Measurements from ENCODE around the gene COMMD9. TPM values are rescaled to one million over a fixed set of nuclear protein-coding genes. Genes with fewer than 3 reads are reported as not detected.

COMMD9 gene
- total RNA-seq, 1 donor from 2014 or later: 53.5 TPM

- Mint-ChIP-seq H3K4me3 (no peak overlapping the region), H3K36me3 (peaks cover 20% of the 10 kb centered on the region), H3K27me3 (ENCODE audit: low read depth) (no peaks in the 10 kb centered on the region), H3K9me3 (peaks cover 7% of the 10 kb centered on the region), H3K4me1 (peaks cover 51% of the 10 kb centered on the region), H3K27ac (peak overlapping the region; percentile 81)
- no peak for TF ChIP-seq CTCF (IDR thresholded peaks at IDR 0.05; ENCODE audit: unreplicated experiment)
- no peak for DNase-seq (ENCODE audit: low spot score in 2 of 2, unreplicated experiment in 2 of 2)
Observed at GRCh38 chr11:36229091-36229705, 60.0 kb downstream of the COMMD9 start.

GRCh38 chr11:36228689-36229088 lies 60.5 kb downstream of the COMMD9 start:
- TF ChIP-seq CTCF (IDR thresholded peaks at IDR 0.05; ENCODE audit: unreplicated experiment): no peak
- Mint-ChIP-seq H3K4me3 (no peak overlapping the region), H3K4me1 (peaks cover 52% of the 10 kb centered on the region), H3K27ac (no peak overlapping the region), H3K36me3 (peaks cover 20% of the 10 kb centered on the region), H3K9me3 (peaks cover 7% of the 10 kb centered on the region), H3K27me3 (ENCODE audit: low read depth) (no peaks in the 10 kb centered on the region)
- no peak for DNase-seq (ENCODE audit: low spot score in 2 of 2, unreplicated experiment in 2 of 2)

- Mint-ChIP-seq H3K4me3 (no peak overlapping the region), H3K27me3 (ENCODE audit: low read depth) (no peaks in the 10 kb centered on the region), H3K27ac (no peak overlapping the region), H3K36me3 (peaks cover 20% of the 10 kb centered on the region), H3K4me1 (peaks cover 54% of the 10 kb centered on the region), H3K9me3 (peaks cover 7% of the 10 kb centered on the region)
- no peak for TF ChIP-seq CTCF (IDR thresholded peaks at IDR 0.05; ENCODE audit: unreplicated experiment)
- no peak for DNase-seq (ENCODE audit: low spot score in 2 of 2, unreplicated experiment in 2 of 2)
Observed at GRCh38 chr11:36227044-36227443, 62.2 kb downstream of the COMMD9 start.

GRCh38 chr11:36224209-36224882 lies 64.9 kb downstream of the COMMD9 start:
- Mint-ChIP-seq H3K27me3 (ENCODE audit: low read depth) (no peaks in the 10 kb centered on the region), H3K9me3 (peaks cover 20% of the 10 kb centered on the region), H3K36me3 (peaks cover 30% of the 10 kb centered on the region), H3K27ac (no peak overlapping the region), H3K4me1 (peaks cover 27% of the 10 kb centered on the region), H3K4me3 (no peak overlapping the region)
- DNase-seq (ENCODE audit: low spot score in 2 of 2, unreplicated experiment in 2 of 2): no peak
- TF ChIP-seq CTCF (IDR thresholded peaks at IDR 0.05; ENCODE audit: unreplicated experiment): no peak

GRCh38 chr11:36222831-36223635 lies 66.2 kb downstream of the COMMD9 start:
- no peak overlapping the region for H3K4me3 Mint-ChIP-seq
- H3K4me1 Mint-ChIP-seq: peaks cover 21% of the 10 kb centered on the region
- H3K27ac Mint-ChIP-seq: peak overlapping the region; percentile 62
- H3K9me3 Mint-ChIP-seq: peaks cover 22% of the 10 kb centered on the region
- peaks cover 29% of the 10 kb centered on the region for H3K36me3 Mint-ChIP-seq
- DNase-seq (ENCODE audit: low spot score in 2 of 2, unreplicated experiment in 2 of 2): no peak
- TF ChIP-seq CTCF (IDR thresholded peaks at IDR 0.05; ENCODE audit: unreplicated experiment): no peak
- H3K27me3 Mint-ChIP-seq (ENCODE audit: low read depth): no peaks in the 10 kb centered on the region

Other genes starting within 250 kb of the COMMD9 start
- 5.2 to 6.7 TPM (median 6.5 TPM) in 3 replicates for gene PRR5L, start 6.9 kb upstream of the COMMD9 start, total RNA-seq
- 16.6 to 17.8 TPM (median 17.4 TPM) in 3 replicates for gene TRAF6, start 220.8 kb upstream of the COMMD9 start, total RNA-seq